ENCODE measurements around the gene LRRC46.
A peak's percentile ranks its signal among the peaks of the same experiment; 100 is the strongest.

LRRC46 gene, protein sequence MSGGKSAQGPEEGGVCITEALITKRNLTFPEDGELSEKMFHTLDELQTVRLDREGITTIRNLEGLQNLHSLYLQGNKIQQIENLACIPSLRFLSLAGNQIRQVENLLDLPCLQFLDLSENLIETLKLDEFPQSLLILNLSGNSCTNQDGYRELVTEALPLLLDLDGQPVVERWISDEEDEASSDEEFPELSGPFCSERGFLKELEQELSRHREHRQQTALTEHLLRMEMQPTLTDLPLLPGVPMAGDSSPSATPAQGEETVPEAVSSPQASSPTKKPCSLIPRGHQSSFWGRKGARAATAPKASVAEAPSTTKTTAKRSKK

GRCh38 chr17:47831003-47831933 lies at the start of gene LRRC46, which contains the start of gene MRPL10:
Gene LRRC46 (plus strand): TSS chr17:47831670. CDS start chr17:47831990, 320 bp downstream.
Gene MRPL10 (minus strand): TSS chr17:47831541. CDS start chr17:47831511, 30 bp downstream.
- peak; percentile 92 for DNase-seq (ENCODE audit: low spot score)

DNA sequence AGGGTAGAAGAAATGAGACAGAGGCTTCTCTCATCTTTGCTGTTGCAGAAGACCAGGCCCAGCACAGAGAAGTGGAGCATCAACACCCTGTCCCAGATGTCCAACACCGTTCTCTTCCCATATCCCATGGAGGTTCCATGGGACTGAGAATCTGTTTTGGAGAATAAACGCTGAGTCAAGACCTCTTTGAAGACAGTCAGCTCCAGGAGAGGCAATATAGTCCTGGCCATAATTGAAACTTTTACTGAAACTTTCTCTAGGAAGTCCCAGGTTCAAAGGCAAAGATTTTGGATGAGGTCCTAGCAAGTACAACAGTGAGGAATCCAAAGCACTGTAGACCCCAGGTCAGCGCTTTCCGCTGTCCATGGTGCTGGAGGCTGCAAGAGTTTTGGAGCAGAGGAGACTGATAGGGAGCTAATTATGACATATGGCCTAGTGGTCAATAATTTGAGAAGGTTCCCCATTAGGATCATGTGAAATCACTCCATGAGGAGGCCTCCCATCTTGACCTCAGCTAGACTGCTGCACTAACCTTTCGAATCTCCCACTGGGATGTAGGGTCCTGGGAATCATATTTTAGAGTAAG lies 45.8 kb upstream of the LRRC46 start:
- no peak for DNase-seq (ENCODE audit: low spot score)

- DNase-seq (ENCODE audit: low spot score), result no peak
Observed at GRCh38 chr17:47789611-47790561, 41.6 kb upstream of the LRRC46 start.

GRCh38 chr17:47791025-47791424 lies 40.4 kb upstream of the LRRC46 start:
- no peak for DNase-seq (ENCODE audit: low spot score)

GRCh38 chr17:47792457-47792856 lies 39.0 kb upstream of the LRRC46 start:
- DNase-seq (ENCODE audit: low spot score), result no peak

DNA sequence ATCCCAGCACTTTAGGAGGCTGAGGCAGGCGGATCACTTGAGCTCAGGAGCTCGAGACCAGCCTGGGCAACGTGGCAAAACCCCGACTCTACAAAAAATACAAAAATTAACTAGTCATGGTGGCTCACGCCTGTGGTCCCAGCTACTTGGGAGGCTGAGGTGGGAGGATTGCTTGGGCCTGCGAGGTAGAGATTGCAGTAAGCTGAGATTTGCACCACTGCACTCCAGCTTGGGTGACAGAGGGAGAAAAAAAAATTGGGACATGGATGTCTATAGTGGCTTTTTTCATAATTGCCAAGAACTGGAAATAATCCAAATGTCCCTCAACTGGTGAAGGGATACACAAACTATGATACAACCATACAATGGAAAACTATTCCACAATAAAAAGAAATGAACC lies 38.5 kb upstream of the LRRC46 start:
- no peak for DNase-seq (ENCODE audit: low spot score)

DNA sequence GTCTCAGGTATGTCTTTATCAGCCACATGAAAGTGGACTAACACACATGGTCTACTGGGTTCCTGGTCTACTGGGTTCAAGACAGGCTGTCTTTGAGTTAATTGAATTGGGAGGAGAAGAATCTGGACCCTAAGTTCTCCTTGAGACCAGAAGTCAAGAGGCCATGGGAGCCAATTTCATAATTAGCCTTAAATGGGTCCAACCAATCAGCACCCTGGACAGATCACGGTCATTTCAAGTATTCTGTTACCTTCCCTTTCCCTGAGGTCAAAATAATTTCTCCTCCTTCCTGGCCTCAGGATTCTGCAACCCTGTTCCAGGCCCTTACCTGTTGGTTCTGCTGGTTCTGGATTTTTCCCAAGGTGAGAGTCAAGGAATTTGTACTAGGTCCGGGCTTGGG lies 33.7 kb upstream of the LRRC46 start:
- DNase-seq (ENCODE audit: low spot score), result no peak

- DNase-seq (ENCODE audit: low spot score), result no peak
Observed at GRCh38 chr17:47800686-47801085, 30.8 kb upstream of the LRRC46 start.

DNA sequence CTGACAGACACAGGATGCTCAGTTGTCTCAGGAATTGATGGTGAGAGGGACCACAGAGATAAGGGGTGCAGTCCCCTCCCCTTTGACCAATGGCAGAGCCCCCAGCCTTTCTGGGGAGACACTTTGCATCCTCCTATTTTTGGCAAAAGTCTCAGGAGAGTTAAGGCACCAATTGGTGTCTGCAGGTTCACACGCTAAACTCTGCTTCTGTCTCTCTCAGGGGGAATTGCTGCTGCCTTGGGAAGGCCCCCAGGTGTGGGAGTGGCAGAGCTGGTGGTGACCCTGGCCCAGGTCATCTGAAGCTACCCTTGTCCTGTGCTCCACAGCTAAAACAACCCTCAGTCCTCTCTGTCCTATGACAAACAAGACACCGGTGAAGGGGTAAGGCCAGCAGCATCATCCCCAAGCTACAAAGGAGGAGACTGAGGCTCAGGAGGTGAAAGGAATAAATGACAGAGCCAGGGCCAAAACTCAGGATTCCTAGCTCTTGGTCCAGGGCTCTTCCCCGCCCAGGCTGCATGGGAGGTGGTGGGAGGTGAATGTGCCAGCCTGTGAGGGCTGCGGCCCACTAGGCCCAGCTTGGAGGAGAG lies 30.2 kb upstream of the LRRC46 start:
- no peak for DNase-seq (ENCODE audit: low spot score)

- no peak for DNase-seq (ENCODE audit: low spot score)
Observed at GRCh38 chr17:47801906-47802305, 29.6 kb upstream of the LRRC46 start.

DNA sequence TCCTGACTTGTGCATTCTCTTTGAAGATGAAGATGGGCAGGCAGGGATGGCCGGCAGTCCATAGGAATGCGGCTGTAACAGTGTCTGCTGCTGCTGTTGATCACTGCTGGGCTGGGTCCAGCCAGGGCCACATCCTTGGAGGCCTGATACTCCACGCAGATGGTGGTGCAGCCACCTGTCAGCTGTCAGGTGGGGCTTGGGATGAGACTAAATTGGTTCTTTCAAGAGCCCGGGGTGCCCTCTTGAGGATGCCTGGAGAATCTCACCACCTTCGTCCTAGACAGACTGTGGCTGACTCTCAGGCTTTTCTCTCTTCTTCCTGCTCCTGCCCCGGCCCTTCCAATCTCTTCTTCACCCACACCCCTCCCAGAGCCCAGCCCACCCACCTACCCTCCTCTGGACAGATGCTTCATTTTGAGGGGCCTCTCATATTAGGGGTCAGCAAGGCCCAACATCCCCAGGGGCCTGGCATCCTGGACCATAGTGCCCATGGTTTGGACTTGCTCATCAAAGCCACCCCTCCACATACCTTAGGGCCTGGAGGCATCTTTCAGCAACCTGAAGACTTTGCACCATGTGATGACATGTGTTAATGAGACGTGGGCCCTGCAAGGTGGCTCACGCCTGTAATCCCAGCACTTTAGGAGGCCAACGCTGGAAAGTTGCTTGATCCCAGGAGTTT lies 29.0 kb upstream of the LRRC46 start:
- peak; percentile 57 for DNase-seq (ENCODE audit: low spot score)

DNA sequence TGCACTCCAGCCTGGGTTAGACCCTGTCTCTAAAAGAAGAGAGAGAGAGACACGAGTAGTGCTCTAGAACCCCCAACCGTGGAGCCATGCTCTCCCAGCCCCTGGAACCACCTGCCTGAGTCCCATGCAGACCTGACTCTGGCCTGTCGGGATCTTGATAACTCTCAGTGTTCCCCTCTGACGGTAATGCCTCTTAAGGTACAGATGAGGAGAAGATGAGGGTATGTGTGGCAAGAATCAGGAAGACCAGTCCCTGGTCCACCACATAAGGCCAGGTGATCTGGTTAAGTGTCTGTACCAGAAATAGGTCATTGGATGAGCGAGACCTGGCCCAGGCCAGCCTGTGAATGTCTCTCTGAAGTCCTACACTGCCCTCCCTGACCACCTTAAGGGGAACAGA lies 28.3 kb upstream of the LRRC46 start:
- DNase-seq (ENCODE audit: low spot score), result no peak

DNA sequence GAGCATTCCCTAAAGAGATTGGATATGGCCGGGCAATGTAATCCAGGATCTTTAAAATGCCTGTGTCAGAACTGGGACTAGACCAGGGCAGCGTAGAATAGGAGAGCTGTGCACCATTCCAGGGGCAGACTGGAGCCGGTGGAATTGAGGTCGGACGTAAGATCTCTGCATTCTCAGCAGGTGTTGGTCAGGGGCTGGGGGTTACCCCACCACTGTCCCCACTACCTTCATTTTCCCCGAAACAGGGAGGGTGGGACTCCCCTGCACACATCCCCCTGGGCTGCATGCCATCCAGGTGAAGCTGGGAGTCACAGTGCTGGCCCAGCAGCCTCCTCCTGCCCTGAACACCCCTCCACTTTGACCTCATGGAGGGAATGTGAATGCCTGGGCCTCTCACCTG lies 27.7 kb upstream of the LRRC46 start:
- DNase-seq (ENCODE audit: low spot score), result no peak

GRCh38 chr17:47804461-47804860 lies 27.0 kb upstream of the LRRC46 start:
- no peak for DNase-seq (ENCODE audit: low spot score)

- no peak for DNase-seq (ENCODE audit: low spot score)
Observed at GRCh38 chr17:47806026-47806912, 25.2 kb upstream of the LRRC46 start.

DNA sequence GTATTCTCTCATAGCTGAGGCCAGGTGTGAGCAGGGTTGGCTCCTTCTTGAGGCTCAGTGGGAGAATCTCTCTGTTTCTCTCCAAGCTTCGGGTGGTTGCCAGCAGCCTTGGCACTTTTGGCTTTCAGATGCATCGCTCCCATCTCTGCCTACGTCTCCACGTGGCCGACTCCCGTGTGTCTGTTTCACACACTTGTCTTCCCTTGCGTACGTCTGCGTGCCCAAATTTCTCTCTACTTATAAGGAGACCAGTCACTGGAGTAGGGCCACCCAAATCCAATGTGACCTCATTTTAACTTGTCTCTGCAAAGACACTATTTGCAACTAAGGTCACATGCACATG lies 24.6 kb upstream of the LRRC46 start:
- DNase-seq (ENCODE audit: low spot score), result no peak

GRCh38 chr17:47807421-47807820 lies 24.0 kb upstream of the LRRC46 start:
- no peak for DNase-seq (ENCODE audit: low spot score)

GRCh38 chr17:47808036-47808829 lies 23.2 kb upstream of the LRRC46 start:
- no peak for DNase-seq (ENCODE audit: low spot score)
